CD14-positive monocyte (primary cell): ENCODE measurements around the gene PLA2G4A. TPM values are rescaled to one million over a fixed set of nuclear protein-coding genes. Genes with fewer than 3 reads are reported as not detected.

Experiments
- DNase-seq, 3 donors: peaks; one replicate each; pipeline ENCODE4 v3.0.0-alpha.2; 2011 to 2022
- H2AFZ ChIP-seq: 2 replicates; pipeline ENCODE4 v1.6.0; 2012; ENCODE audit warnings: mild to moderate bottlenecking, low read depth, low read length, inconsistent platforms; ENCODE audit not compliant: insufficient read depth, poor library complexity, severe bottlenecking
- H3K27ac ChIP-seq, 2 donors: 1 replicate in 1 of 2; 2 replicates in 1 of 2; pipeline ENCODE4 v1.5.1; 2012 to 2013; ENCODE audit warnings: low read length in 2 of 2, control low read depth in 1 of 2, inconsistent platforms in 1 of 2, low read depth in 1 of 2, mild to moderate bottlenecking in 1 of 2
- H3K27me3 ChIP-seq, 2 donors: one replicate each; pipeline versions ENCODE4 v1.6.0 to v1.6.1; 2011 to 2013; ENCODE audit warnings: low read length in 2 of 2; ENCODE audit not compliant: control insufficient read depth in 2 of 2, insufficient read depth in 2 of 2
- H3K36me3 ChIP-seq, 2 donors: replicated peaks in 1 of 2; 1 replicate in 1 of 2; 2 replicates in 1 of 2; pipeline versions ENCODE4 v1.5.1 to v1.6.1; 2012 to 2013; ENCODE audit warnings: low read length in 2 of 2, control low read depth in 1 of 2, inconsistent platforms in 1 of 2, mild to moderate bottlenecking in 1 of 2; ENCODE audit not compliant: insufficient read depth in 2 of 2, control insufficient read depth in 1 of 2
- H3K4me1 ChIP-seq, 2 donors: 1 replicate in 1 of 2; 2 replicates in 1 of 2; pipeline versions ENCODE4 v1.5.1 to v1.6.1; 2012 to 2013; ENCODE audit warnings: low read length in 2 of 2, control low read depth in 1 of 2, inconsistent platforms in 1 of 2, mild to moderate bottlenecking in 1 of 2, moderate library complexity in 1 of 2; ENCODE audit not compliant: insufficient read depth in 2 of 2, control insufficient read depth in 1 of 2
- H3K4me2 ChIP-seq: replicated peaks from 2 replicates; pipeline ENCODE3; 2012; ENCODE audit warnings: low read length, moderate library complexity, mild to moderate bottlenecking; ENCODE audit not compliant: poor library complexity, severe bottlenecking; ENCODE audit errors: extremely low read depth
- H3K4me3 ChIP-seq, 3 experiments: fragments of 200-600 bp in 1 of 3; sonication (generic) in 1 of 3; replicated peaks in 1 of 3; 1 replicate in 2 of 3; 2 replicates in 1 of 3; pipeline ENCODE4 v1.5.1; 2011 to 2013; ENCODE audit warnings: low read length in 3 of 3, mild to moderate bottlenecking in 3 of 3, control low read depth in 2 of 3, low read depth in 2 of 3, inconsistent platforms in 1 of 3, moderate library complexity in 1 of 3
- H3K79me2 ChIP-seq: 2 replicates; pipeline ENCODE4 v1.6.0; 2012; ENCODE audit warnings: mild to moderate bottlenecking, control low read depth, inconsistent platforms, low read length, moderate library complexity; ENCODE audit not compliant: insufficient read depth
- H3K9ac ChIP-seq: 2 replicates; pipeline ENCODE4 v1.6.0; 2017; ENCODE audit warnings: low read length, mild to moderate bottlenecking; ENCODE audit not compliant: insufficient read depth, poor library complexity, severe bottlenecking
- H3K9me3 ChIP-seq, 2 donors: replicated peaks in 1 of 2; 1 replicate in 1 of 2; 2 replicates in 1 of 2; pipeline versions ENCODE4 v1.5.1 to v1.6.1; 2012 to 2013; ENCODE audit warnings: low read length in 2 of 2, control low read depth in 1 of 2; ENCODE audit not compliant: control insufficient read depth in 1 of 2, insufficient read depth in 1 of 2
- H4K20me1 ChIP-seq: 2 replicates; pipeline ENCODE4 v1.6.0; 2012; ENCODE audit warnings: mild to moderate bottlenecking, low read length, control low read depth, moderate library complexity; ENCODE audit not compliant: insufficient read depth
- H3K27ac Mint-ChIP-seq, 7 donors: one replicate each; pipeline ENCODE4 v1.8.0; 2020; ENCODE audit warnings: mild to moderate bottlenecking in 7 of 7, mixed read lengths in 7 of 7, moderate library complexity in 6 of 7, inconsistent platforms in 2 of 7
- H3K27me3 Mint-ChIP-seq, 3 donors: one replicate each; pipeline ENCODE4 v1.8.0; 2021 to 2022; ENCODE audit warnings: low read depth in 3 of 3, mild to moderate bottlenecking in 3 of 3, mixed read lengths in 3 of 3, moderate library complexity in 3 of 3, inconsistent platforms in 1 of 3
- H3K36me3 Mint-ChIP-seq, 2 donors: one replicate each; pipeline ENCODE4 v1.8.0; 2020; ENCODE audit warnings: mixed read lengths in 2 of 2, inconsistent platforms in 1 of 2, mild to moderate bottlenecking in 1 of 2
- H3K4me1 Mint-ChIP-seq: one replicate; pipeline ENCODE4 v1.8.0; 2020; ENCODE audit warnings: mild to moderate bottlenecking, mixed read lengths
- H3K4me3 Mint-ChIP-seq, 2 donors: one replicate each; pipeline ENCODE4 v1.8.0; 2020; ENCODE audit warnings: mild to moderate bottlenecking in 2 of 2, mixed read lengths in 2 of 2, moderate library complexity in 1 of 2
- H3K9me3 Mint-ChIP-seq, 7 donors: one replicate each; pipeline ENCODE4 v1.8.0; 2020 to 2022; ENCODE audit warnings: mixed read lengths in 7 of 7, mild to moderate bottlenecking in 6 of 7, moderate library complexity in 6 of 7, inconsistent platforms in 2 of 7
- WGBS: methylation state at CpG from one replicate; pipeline ENCODE4 v1.1.5; 2013; ENCODE audit warnings: missing lambda C conversion rate; ENCODE audit not compliant: insufficient coverage; 5-methylcytosine and 5-hydroxymethylcytosine counted together
- intact Hi-C, 2 donors: fragments of 100-400 bp; cut with micrococcal nuclease; formaldehyde crosslinking; loops; one replicate each; pipeline versions ENCODE4 v1.15.0 to v1.15.1; 2023
- polyA plus RNA-seq, 3 donors: library from polyadenylated mRNA; depleted of rRNA in 1 of 3; unstranded in 2 of 3; stranded (reverse) in 1 of 3; fragments of 300-500 nt in 2 of 3; fragments of >200 nt in 1 of 3; fragmentation: Illumina TruSeq in 2 of 3; gene quantifications; 1 replicate in 2 of 3; 2 replicates in 1 of 3; pipeline ENCODE4 v1.2.3, GENCODE V29; 2012 to 2021
- TF ChIP-seq, protein P1 (sequence below): fragments of 200-600 bp; IDR thresholded peaks from one replicate; pipeline ENCODE4 v1.8.0; 2022; ENCODE audit warnings: antibody characterized with exemption, mild to moderate bottlenecking

PLA2G4A gene
- polyA plus RNA-seq, 3 donors = 1.4 to 4.5 (median 4.1) TPM

DNA sequence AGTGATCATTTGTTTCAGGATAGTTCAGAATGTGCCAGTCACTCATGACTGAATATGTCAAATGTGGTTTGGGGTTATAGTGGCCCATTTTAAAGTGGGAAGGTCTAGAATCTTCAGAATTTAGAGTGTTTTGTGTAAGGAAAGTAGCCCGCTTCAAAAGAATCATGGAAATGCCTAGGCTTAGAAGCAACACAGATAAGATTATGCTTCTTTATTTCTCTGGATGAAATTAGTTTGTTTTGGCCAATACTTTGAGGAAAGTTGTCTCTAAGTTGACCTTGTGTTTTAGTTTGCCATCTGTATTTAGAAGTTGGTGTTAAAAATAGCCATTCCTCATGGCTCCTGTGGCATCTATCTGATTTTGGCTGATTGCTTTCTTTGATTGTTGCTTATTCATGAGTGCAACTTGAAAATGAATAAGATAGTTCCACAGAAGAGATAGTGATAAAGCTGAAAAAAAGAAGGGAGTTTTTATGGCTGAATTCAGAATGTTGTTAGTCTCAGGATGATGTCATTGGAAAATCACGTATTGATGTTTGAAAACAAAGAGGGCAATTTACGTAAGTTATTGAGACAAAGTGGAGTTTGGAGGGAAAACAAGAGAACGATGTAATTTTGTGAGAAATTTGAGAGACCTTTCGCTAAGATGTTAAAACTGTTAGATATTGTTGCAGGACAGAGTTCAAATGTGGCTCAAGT lies 71.9 kb downstream of the PLA2G4A start:
- no peaks in the 10 kb centered on the region for H4K20me1 ChIP-seq
- no peaks in the 10 kb centered on the region for H3K79me2 ChIP-seq
- Mint-ChIP-seq H3K4me1 (peaks cover 15% of the 10 kb centered on the region), H3K9me3 (no peaks in the 10 kb centered on the region), H3K4me3 (no peak overlapping the region), H3K27me3 (peaks cover 0 to 2% (median 0%) of the 10 kb centered on the region in 3 donors), H3K36me3 (peaks cover 39 to 49% of the 10 kb centered on the region in 2 donors), H3K27ac (no peak overlapping the region)
- H3K4me2 ChIP-seq = no peak overlapping the region
- WGBS = 100% methylated on average over 5 of the region's 5 CpGs
- no peak for DNase-seq
- peaks cover 7 to 8% of the 10 kb centered on the region in 2 donors for H3K4me1 ChIP-seq
- no peak overlapping the region for H2AFZ ChIP-seq
- H3K27ac ChIP-seq = no peak overlapping the region
- TF ChIP-seq, protein P1, sequence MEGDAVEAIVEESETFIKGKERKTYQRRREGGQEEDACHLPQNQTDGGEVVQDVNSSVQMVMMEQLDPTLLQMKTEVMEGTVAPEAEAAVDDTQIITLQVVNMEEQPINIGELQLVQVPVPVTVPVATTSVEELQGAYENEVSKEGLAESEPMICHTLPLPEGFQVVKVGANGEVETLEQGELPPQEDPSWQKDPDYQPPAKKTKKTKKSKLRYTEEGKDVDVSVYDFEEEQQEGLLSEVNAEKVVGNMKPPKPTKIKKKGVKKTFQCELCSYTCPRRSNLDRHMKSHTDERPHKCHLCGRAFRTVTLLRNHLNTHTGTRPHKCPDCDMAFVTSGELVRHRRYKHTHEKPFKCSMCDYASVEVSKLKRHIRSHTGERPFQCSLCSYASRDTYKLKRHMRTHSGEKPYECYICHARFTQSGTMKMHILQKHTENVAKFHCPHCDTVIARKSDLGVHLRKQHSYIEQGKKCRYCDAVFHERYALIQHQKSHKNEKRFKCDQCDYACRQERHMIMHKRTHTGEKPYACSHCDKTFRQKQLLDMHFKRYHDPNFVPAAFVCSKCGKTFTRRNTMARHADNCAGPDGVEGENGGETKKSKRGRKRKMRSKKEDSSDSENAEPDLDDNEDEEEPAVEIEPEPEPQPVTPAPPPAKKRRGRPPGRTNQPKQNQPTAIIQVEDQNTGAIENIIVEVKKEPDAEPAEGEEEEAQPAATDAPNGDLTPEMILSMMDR = no peak
- H3K4me3 ChIP-seq = no peak overlapping the region
- no peak overlapping the region for H3K9ac ChIP-seq
- intact Hi-C loops = no loop called here
- no peaks in the 10 kb centered on the region for H3K27me3 ChIP-seq
- H3K36me3 ChIP-seq = peaks cover 22 to 66% of the 10 kb centered on the region in 2 donors
- H3K9me3 ChIP-seq = no peaks in the 10 kb centered on the region

DNA sequence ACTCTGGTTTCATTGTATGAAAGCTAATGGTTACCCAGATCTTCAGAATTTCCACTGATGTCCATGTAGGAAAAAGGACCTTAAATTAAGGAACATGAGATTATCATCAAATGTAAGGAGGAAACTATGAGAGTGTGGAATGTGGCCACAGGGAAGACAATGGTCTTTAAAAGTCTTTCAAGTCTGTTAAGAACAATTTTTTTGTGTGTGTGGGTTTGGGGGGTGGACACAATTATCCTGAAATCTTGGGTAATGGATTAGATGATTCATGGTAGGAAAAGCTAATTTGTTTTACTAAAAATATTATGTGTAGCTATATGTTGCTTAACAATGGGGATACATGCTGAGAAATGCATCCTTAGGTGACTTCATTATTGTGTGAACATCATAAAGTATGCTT lies 72.9 kb downstream of the PLA2G4A start:
- H3K4me3 ChIP-seq = no peak overlapping the region
- peaks cover 15% of the 10 kb centered on the region for H3K4me1 Mint-ChIP-seq
- no peak overlapping the region for H3K27ac ChIP-seq
- intact Hi-C loops = no loop called here
- DNase-seq = no peak
- no peaks in the 10 kb centered on the region for H3K9me3 Mint-ChIP-seq
- H3K9me3 ChIP-seq = no peaks in the 10 kb centered on the region
- H3K27ac Mint-ChIP-seq = peak overlapping the region in 1 of 7 donors; percentile 7
- peaks cover 17 to 70% of the 10 kb centered on the region in 2 donors for H3K36me3 ChIP-seq
- H3K4me3 Mint-ChIP-seq = no peak overlapping the region
- no peak overlapping the region for H3K4me2 ChIP-seq
- no peak overlapping the region for H2AFZ ChIP-seq
- peaks cover 7 to 8% of the 10 kb centered on the region in 2 donors for H3K4me1 ChIP-seq
- H3K36me3 Mint-ChIP-seq = peaks cover 36 to 44% of the 10 kb centered on the region in 2 donors
- H3K9ac ChIP-seq = no peak overlapping the region
- TF ChIP-seq, protein P1 = no peak
- H4K20me1 ChIP-seq = no peaks in the 10 kb centered on the region
- peaks cover 0 to 2% (median 0%) of the 10 kb centered on the region in 3 donors for H3K27me3 Mint-ChIP-seq
- H3K27me3 ChIP-seq = no peaks in the 10 kb centered on the region
- no peaks in the 10 kb centered on the region for H3K79me2 ChIP-seq
